Endothelial cell of umbilical vein (primary cell): ENCODE results near the gene S100A3. TPM values are rescaled to one million over a fixed set of nuclear protein-coding genes. Genes with fewer than 3 reads are reported as not detected.
"Not testable (repeated sequence)": the region's sequence is repeated elsewhere in the genome, so short reads cannot be mapped to it uniquely, and the experiment has no call there.

Experiments
- BruUV-seq: library from RNA; stranded (reverse); fragments of 400-500 nt; replicated peaks from 2 replicates; lab custom pipeline; 2021; lab: Mats Ljungman, UMichigan
- CTCF ChIA-PET: fragments of 300-600, 350-600 bp; sonication (Branson Sonifier 250); formaldehyde crosslinking; loops from one replicate; lab custom pipeline; 2021; ENCODE audit warnings: antibody characterized with exemption, inconsistent platforms; lab: Charles Lee
- POLR2A ChIA-PET: fragments of 300-600, 350-600 bp; sonication (Branson Sonifier 250); formaldehyde crosslinking; loops from one replicate; lab custom pipeline; 2021; ENCODE audit warnings: antibody characterized with exemption, inconsistent platforms; lab: Charles Lee
- DNase-seq: peaks from one replicate; pipeline ENCODE4 v3.0.0-alpha.2; 2011; ENCODE audit warnings: low read depth, low spot score
- FAIRE-seq: peaks from 2 replicates; lab custom pipeline; 2011; peaks lifted over from hg19 to GRCh38; lab: Jason Lieb, UNC
- H2AFZ ChIP-seq: 2 replicates; pipeline ENCODE4 v1.6.0; 2012; ENCODE audit warnings: low read depth, low read length, control low read depth, inconsistent platforms
- H3K27ac ChIP-seq: 2 replicates; pipeline ENCODE4 v1.5.1; 2011; ENCODE audit warnings: low read depth, mild to moderate bottlenecking, control low read depth, low read length, moderate library complexity; ENCODE audit not compliant: insufficient read depth
- H3K27me3 ChIP-seq, 2 experiments: 2 replicates each; pipeline versions ENCODE4 v1.6.0 to v1.6.1; 2011; ENCODE audit warnings: low read length in 2 of 2, mixed read lengths in 1 of 2; ENCODE audit not compliant: control insufficient read depth in 2 of 2, insufficient read depth in 2 of 2
- H3K36me3 ChIP-seq, 2 experiments: 2 replicates in 1 of 2; 3 replicates in 1 of 2; pipeline ENCODE4 v1.5.1; 2011; ENCODE audit warnings: low read length in 2 of 2, mild to moderate bottlenecking in 1 of 2, moderate library complexity in 1 of 2; ENCODE audit not compliant: control insufficient read depth in 2 of 2, insufficient read depth in 2 of 2; ENCODE audit errors: extremely low read depth in 1 of 2
- H3K4me1 ChIP-seq: 3 replicates; pipeline ENCODE4 v1.5.1; 2011; ENCODE audit warnings: mild to moderate bottlenecking, low read length; ENCODE audit not compliant: control insufficient read depth, insufficient read depth; ENCODE audit errors: extremely low read depth
- H3K4me2 ChIP-seq: 2 replicates; pipeline ENCODE4 v1.6.1; 2011; ENCODE audit warnings: low read length, control low read depth, mixed read lengths; ENCODE audit not compliant: insufficient read depth
- H3K4me3 ChIP-seq, 3 experiments: fragments of 200-600 bp in 1 of 3; sonication (generic), shearing (Covaris generic) in 1 of 3; replicated peaks in 1 of 3; 2 replicates each; pipeline ENCODE4 v1.5.1; 2011 to 2016; ENCODE audit warnings: control low read depth in 3 of 3, low read length in 3 of 3, mild to moderate bottlenecking in 2 of 3, inconsistent platforms in 1 of 3, low read depth in 1 of 3, moderate library complexity in 1 of 3; ENCODE audit not compliant: insufficient read depth in 1 of 3
- H3K79me2 ChIP-seq: 2 replicates; pipeline ENCODE4 v1.6.0; 2012; ENCODE audit warnings: low read length, inconsistent platforms; ENCODE audit not compliant: control insufficient read depth, insufficient read depth
- H3K9ac ChIP-seq: replicated peaks from 2 replicates; pipeline ENCODE3; 2011; ENCODE audit warnings: low read length, control low read depth; ENCODE audit not compliant: insufficient read depth; ENCODE audit errors: extremely low read depth
- H3K9me1 ChIP-seq: replicated peaks from 3 replicates; pipeline ENCODE4 v1.6.0; 2011; ENCODE audit warnings: mild to moderate bottlenecking, low read length; ENCODE audit not compliant: control insufficient read depth, insufficient read depth; ENCODE audit errors: extremely low read depth
- H3K9me3 ChIP-seq: replicated peaks from 2 replicates; pipeline ENCODE4 v1.5.1; 2012; ENCODE audit warnings: low read length, inconsistent platforms; ENCODE audit not compliant: control insufficient read depth, insufficient read depth
- H4K20me1 ChIP-seq: replicated peaks from 2 replicates; pipeline ENCODE3; 2011; ENCODE audit warnings: mild to moderate bottlenecking, low read length; ENCODE audit not compliant: control insufficient read depth, insufficient read depth; ENCODE audit errors: extremely low read depth
- EZH2 ChIP-seq: IDR thresholded peaks from 2 replicates; pipeline ENCODE4 v1.6.1; 2012; ENCODE audit warnings: borderline replicate concordance, low read depth, mild to moderate bottlenecking, moderate library complexity, low read length, inconsistent platforms; ENCODE audit not compliant: severe bottlenecking
- FOS ChIP-seq: IDR thresholded peaks from 2 replicates; pipeline ENCODE4 v1.6.1; 2011; ENCODE audit warnings: mild to moderate bottlenecking, low read length, moderate library complexity, borderline replicate concordance; ENCODE audit not compliant: insufficient read depth
- GATA2 ChIP-seq: IDR thresholded peaks from 2 replicates; pipeline ENCODE4 v1.7.0; 2011; ENCODE audit warnings: low read depth, mild to moderate bottlenecking, moderate library complexity, mixed read lengths, low read length; ENCODE audit not compliant: insufficient read length, insufficient read depth
- JUN ChIP-seq: IDR thresholded peaks from 2 replicates; pipeline ENCODE4 v1.6.1; 2011; ENCODE audit warnings: borderline replicate concordance, low read depth; ENCODE audit not compliant: insufficient read length, insufficient read depth
- MYC ChIP-seq: IDR thresholded peaks from one replicate; pipeline ENCODE4 v1.6.1; 2011; ENCODE audit warnings: mild to moderate bottlenecking, low read depth, low read length
- POLR2A ChIP-seq: IDR thresholded peaks from 2 replicates; pipeline ENCODE4 v1.6.1; 2012; ENCODE audit warnings: low read depth, mild to moderate bottlenecking, control low read depth, low read length
- POLR2AphosphoS5 ChIP-seq: IDR thresholded peaks from 2 replicates; pipeline ENCODE4 v1.6.1; 2012; ENCODE audit warnings: low read depth, mild to moderate bottlenecking, control low read depth, low read length, moderate library complexity; ENCODE audit not compliant: insufficient read depth
- dilution Hi-C: fragments of 300-500 bp; cut with MboI; formaldehyde crosslinking; loops from one replicate; pipeline ENCODE4 v1.15.0; 2019; ENCODE audit warnings: low sequenced_read_pairs; ENCODE audit not compliant: extremely low pct_ligation_motif_present
- intact Hi-C: fragments of 100-400 bp; cut with micrococcal nuclease; formaldehyde crosslinking; loops from one replicate; pipeline ENCODE4 v1.10.0; 2022
- polyA plus RNA-seq, 4 experiments: library from polyadenylated mRNA; depleted of rRNA in 3 of 4; stranded (reverse) in 3 of 4; unstranded in 1 of 4; fragments of >200 nt; gene quantifications; 2 replicates each; pipeline versions ENCODE4 v1.2.1 to v1.2.3, GENCODE V29; 2011 to 2012; ENCODE audit warnings: missing spikeins in 1 of 4
- total RNA-seq: library from RNA; stranded (reverse); gene quantifications from 2 replicates; pipeline ENCODE4 v1.2.3, GENCODE V29; 2021
- TF ChIP-seq, protein P1 (sequence below): IDR thresholded peaks from 2 replicates; pipeline ENCODE4 v1.6.1; 2011; ENCODE audit not compliant: insufficient read depth, insufficient read length
- TF ChIP-seq, protein P2 (sequence below), 2 donors: IDR thresholded peaks; 1 replicate in 1 of 2; 2 replicates in 1 of 2; pipeline ENCODE4 v1.5.1; 2011; ENCODE audit warnings: low read length in 2 of 2, mild to moderate bottlenecking in 2 of 2, moderate library complexity in 2 of 2, control low read depth in 1 of 2, inconsistent platforms in 1 of 2, low read depth in 1 of 2; ENCODE audit not compliant: insufficient read depth in 1 of 2; ENCODE audit errors: extremely low read depth in 1 of 2

S100A3 gene
- total and polyA plus RNA-seq, 2 donors (not counting 3 experiments of a cell fraction or from before 2014, with no cell fraction given) = 0.42 to 1.3 TPM

DNA sequence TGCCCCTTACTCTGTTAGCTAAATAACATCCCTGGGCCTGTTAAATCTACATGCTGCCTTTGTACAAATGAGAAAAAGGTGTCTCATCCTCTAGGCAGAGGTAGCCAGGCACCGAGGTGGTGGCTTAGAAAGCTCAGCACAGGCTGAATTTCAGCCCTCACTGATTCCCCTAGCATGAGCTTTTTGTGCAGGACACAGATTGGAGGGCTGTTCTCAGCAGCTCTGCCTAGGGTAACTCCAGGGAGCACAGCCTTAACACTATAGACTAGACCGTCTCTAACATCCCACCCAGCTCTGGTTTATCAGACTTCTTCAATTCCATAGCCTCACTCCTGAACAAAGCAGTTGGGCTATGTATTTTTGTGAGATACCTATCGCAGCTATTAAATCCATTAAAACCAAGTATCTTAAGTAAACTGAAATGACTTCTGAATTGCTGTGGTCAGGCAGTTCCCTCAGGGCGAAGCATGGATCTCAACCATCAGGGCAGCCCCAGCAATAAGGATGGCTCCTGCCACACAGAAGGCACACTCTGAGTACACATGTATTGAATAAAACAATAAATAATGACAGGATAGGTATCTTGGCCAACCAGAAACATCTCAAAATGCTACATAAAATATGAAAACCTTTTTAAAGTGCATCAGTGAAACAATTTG lies 28.1 kb downstream of the S100A3 start:
- Histone ChIP-seq H3K9me1 (no peaks in the 10 kb centered on the region), H3K4me3 (no peak overlapping the region), H3K27me3 (no peaks in the 10 kb centered on the region), H3K27ac (no peak overlapping the region), H3K9ac (no peak overlapping the region), H3K4me1 (peaks cover 4% of the 10 kb centered on the region), H3K79me2 (no peaks in the 10 kb centered on the region), H2AFZ (no peak overlapping the region), H3K9me3 (no peaks in the 10 kb centered on the region), H4K20me1 (no peaks in the 10 kb centered on the region), H3K4me2 (no peak overlapping the region), H3K36me3 (no peaks in the 10 kb centered on the region)
- TF ChIP-seq, protein P1, sequence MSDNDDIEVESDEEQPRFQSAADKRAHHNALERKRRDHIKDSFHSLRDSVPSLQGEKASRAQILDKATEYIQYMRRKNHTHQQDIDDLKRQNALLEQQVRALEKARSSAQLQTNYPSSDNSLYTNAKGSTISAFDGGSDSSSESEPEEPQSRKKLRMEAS = no peak
- TF ChIP-seq FOS (no peak), POLR2A (no peak), POLR2AphosphoS5 (no peak), JUN (no peak), MYC (no peak), GATA2 (no peak), EZH2 (no peak)
- TF ChIP-seq, protein P2, sequence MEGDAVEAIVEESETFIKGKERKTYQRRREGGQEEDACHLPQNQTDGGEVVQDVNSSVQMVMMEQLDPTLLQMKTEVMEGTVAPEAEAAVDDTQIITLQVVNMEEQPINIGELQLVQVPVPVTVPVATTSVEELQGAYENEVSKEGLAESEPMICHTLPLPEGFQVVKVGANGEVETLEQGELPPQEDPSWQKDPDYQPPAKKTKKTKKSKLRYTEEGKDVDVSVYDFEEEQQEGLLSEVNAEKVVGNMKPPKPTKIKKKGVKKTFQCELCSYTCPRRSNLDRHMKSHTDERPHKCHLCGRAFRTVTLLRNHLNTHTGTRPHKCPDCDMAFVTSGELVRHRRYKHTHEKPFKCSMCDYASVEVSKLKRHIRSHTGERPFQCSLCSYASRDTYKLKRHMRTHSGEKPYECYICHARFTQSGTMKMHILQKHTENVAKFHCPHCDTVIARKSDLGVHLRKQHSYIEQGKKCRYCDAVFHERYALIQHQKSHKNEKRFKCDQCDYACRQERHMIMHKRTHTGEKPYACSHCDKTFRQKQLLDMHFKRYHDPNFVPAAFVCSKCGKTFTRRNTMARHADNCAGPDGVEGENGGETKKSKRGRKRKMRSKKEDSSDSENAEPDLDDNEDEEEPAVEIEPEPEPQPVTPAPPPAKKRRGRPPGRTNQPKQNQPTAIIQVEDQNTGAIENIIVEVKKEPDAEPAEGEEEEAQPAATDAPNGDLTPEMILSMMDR (IDR thresholded peaks at IDR 0.05; ENCODE audit: extremely low read depth in 1 of 2, insufficient read depth in 1 of 2, low read depth in 1 of 2, low read length in 2 of 2) = no peak
- no peak for DNase-seq
- BruUV-seq = no TSS peak
- intact Hi-C loops = no loop called here
- CTCF ChIA-PET = interaction anchor here (0.9 to 2.5 kb wide), 7 partner anchors 9 to 107 kb away, joined by 3 to 14 read pairs (median 5); partner anchors contain the start of gene S100A13
- POLR2A ChIA-PET = interaction anchor here (1.3 kb wide), 1 partner anchor 11 kb away, joined by 3 read pairs; no protein-coding TSS in a partner anchor
- dilution Hi-C loops = no loop called here
- no peak for FAIRE-seq

DNA sequence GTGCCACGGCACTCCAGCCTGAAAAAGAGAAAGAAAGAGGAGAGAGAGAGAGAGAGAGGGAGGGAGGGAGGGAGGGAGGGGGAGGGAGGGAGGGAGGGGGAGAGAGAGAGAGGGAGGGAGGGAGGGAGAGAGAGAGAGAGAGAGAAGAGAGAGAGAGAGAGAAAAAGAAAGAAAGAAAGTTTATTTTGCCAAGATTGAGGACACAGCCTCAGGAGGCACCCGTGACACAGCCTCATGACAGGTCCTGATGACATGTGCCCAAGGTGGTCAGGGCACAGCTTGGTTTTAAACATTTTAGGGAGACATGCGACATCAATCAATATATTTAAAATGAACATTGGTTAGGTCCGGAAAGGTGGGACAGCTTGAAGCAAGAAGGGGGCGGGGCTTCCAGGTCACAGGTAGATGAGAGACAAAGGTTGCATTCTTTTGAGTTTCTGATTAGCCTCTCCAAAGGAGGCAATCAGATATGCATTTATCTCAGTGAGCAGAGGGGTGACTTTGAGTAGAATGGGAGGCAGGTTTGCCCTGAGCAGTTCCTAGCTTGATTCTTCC lies 28.8 kb downstream of the S100A3 start:
- H3K79me2 ChIP-seq, DNase-seq, H3K4me2 ChIP-seq, H3K9ac ChIP-seq, H3K4me3 ChIP-seq, H3K9me1 ChIP-seq, H3K27ac ChIP-seq, H2AFZ ChIP-seq, H3K27me3 ChIP-seq, H3K4me1 ChIP-seq, H3K9me3 ChIP-seq, intact Hi-C loops, H3K36me3 ChIP-seq, H4K20me1 ChIP-seq, FAIRE-seq, BruUV-seq, dilution Hi-C loops: not testable (repeated sequence)
- POLR2A ChIA-PET = interaction anchor here (1.3 kb wide), 1 partner anchor 11 kb away, joined by 3 read pairs; no protein-coding TSS in a partner anchor
- CTCF ChIA-PET = interaction anchor here (0.9 to 2.5 kb wide), 7 partner anchors 8 to 107 kb away, joined by 3 to 14 read pairs (median 5); partner anchors contain the start of gene S100A13
